HG02943 (cell line): Measurements from ENCODE around the gene CRK.
"Not testable (repeated sequence)": the region's sequence is repeated elsewhere in the genome, so short reads cannot be mapped to it uniquely, and the experiment has no call there.

ENCODE experiments used
- ATAC-seq: cut with Tn5 transposase; IDR thresholded peaks from one replicate; pipeline ENCODE4 v1.9.1; 2021; ENCODE audit warnings: mild to moderate bottlenecking, low read depth, moderate library complexity; ENCODE audit not compliant: unreplicated experiment

The CRK gene

GRCh38 chr17:1391577-1391976, 64.5 kb downstream of the CRK start:
- no peak for ATAC-seq

- no peak for ATAC-seq
These were observed 65.3 kb downstream of the CRK start for GRCh38 chr17:1390432-1391367.

DNA sequence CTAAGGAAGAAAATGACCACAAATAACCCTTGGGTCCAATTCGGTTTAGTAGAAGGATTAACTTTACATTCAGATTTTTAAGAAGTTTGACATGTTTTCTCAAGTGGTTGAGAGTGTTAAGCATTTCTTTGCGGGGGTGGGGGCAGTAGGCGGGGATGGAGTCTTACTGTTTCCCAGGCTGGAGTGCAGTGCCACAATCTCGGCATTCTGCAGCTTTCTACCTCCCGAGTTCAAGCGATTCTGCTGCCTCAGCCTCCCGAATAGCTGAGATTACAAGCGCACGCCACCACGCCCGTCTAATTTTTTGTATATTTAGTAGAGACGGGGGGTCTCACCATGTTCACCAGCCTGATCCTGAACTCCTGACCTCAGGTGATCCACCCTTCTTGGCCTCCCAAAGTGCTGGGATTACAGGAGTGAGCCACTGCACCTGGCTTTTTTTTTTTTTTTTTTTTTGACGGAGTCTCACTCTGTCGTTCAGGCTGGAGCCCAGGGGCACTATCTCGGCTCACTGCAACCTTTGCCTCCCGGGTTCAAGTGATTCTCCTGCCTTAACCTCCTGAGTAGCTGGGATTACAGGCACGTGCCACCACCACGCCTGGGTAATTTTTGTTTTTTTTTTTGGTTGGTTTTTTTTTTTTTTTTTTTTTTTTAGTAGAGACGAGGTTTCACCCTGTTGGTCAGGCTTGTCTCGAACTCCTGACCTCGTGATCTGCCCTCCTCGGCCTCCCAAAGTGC, 68.4 kb downstream of the CRK start:
- not testable (repeated sequence) for ATAC-seq

DNA sequence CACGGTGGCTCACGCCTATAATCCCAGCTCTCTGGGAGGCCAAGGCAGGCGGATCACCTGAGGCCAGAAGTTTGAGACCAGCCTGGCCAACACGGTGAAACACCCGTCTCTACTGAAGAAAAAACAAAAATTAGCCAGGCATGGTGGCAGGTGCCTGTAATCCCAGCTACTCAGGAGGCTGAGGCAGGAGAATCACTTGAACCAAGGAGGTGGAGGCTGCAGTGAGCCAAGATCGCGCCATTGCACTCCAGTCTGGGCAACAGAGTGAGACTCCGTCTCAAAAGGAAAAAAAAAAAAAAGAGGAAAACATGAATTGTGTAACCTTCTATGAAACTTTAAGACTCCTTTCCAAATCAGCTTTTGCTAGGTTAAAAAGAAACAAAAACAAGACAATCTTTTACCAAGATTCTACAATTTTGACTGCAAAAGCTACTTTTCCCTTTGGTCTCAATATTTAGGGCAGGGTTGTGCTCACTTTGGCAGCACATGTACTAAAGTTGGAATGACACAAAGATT, 69.3 kb downstream of the CRK start:
- not testable (repeated sequence) for ATAC-seq

DNA sequence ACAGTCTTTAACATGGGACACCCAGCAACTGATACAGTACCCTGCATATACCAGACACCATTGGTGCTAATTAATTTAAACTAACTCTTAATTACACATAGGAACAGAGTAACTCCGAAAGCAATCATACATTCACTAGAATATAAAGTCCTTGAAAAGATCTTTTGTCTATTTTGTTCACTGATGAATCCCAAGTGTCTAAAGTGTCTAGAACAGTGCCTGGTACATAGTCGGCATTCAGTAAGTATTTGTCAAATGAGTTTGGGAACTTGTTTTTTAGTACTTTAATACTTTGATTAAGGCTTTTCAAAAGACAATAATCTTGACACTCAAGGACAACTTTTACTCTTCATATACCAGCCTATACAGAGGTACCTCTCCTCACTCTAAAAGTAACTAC, 69.8 kb downstream of the CRK start:
- no peak for ATAC-seq

GRCh38 chr17:1385861-1386260, 70.2 kb downstream of the CRK start:
- no peak for ATAC-seq

DNA sequence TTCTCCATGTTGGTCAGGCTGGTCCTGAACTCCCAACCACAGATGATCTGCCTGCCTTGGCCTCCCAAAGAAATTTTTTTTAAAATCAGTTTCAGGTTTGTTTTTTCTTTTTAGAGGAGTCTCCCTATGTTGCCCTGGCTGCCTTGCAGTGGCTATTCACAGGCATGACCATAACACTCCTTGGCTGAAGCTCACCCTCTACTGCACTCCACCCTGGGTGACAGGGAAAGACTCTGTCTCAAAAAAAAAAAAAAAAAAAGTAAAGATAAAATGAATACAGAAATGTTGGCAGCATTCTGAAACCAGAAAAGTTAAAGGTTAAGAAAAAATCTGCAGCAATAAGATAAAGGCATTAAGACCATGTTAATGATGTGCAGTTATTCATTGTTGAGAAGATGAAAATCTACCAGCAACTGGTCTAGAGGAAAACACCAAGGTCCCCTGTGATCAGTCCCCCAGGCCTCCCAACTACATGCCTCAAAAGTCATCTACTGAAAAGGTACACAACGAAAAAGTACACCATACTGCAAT, 71.1 kb downstream of the CRK start:
- ATAC-seq = no peak

GRCh38 chr17:1379930-1380313, 76.1 kb downstream of the CRK start:
- ATAC-seq = no peak

DNA sequence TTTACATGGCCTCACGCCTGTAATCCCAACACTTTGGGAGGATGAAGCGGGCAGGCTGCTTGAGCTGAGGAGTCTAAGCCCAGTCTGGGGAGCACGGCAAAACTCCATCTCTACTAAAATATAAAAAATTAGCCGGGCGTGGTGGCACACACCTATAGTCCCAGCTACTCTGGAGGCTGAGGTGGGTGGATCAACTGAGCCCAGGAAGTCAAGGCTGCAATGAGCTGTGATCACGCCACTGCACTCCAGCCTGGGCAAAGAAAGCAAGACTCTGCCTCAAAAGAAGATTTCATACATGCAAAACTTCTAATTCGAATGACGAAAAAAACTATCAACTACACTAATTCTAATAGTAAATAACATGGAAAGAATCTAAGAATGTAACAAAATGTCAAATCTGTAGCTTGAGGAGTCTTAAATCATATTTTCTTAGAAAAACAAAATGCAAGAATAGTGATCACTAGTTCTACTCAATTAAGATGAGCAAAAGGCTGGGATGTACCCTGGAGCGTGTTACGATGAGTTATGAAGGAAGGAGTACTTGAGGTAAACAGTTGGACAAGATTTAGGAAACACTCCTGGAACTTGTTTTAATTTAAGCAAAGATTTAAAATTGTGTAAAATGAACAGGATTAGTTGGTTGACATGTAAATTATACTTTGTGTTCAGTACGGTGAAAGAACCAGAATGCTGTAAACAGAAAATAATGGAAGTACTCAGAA, 76.7 kb downstream of the CRK start:
- ATAC-seq = no peak

DNA sequence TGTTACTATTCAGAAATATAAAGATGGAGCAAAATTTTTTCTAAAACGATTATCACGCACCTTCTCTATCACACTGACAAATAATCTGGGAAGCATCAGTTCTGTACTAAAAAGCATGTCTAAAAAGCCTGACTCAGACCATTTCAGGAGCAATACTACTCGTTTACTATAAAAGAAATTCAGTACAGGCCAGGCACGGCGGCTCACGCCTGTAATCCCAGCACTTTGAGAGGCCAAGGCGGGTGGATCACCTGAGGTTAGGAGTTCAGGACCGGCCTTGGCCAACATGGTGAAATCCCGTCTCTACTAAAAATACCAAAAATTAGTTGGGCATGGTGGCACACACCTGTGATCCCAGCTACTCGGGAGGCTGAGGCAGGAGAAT, 77.6 kb downstream of the CRK start:
- not testable (repeated sequence) for ATAC-seq

DNA sequence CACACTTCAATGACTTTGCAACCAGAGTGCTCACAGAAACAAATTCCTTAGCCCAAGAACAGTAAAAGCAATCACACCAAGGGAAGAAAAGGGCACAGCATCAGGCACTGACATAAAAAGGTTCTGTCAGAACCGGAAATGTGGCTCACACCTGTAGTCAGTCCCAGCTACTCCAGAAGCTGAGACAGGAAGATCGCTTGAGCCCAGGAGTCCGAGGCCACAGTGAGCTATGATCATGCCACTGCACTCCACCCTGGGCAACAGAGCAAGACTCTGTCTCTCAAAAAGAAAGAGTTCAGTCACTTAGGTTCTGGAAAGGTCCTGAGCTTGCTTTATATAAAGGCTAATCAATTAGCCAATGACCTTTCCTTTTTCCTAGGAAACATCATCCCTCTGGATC, 78.7 kb downstream of the CRK start:
- ATAC-seq = no peak

DNA sequence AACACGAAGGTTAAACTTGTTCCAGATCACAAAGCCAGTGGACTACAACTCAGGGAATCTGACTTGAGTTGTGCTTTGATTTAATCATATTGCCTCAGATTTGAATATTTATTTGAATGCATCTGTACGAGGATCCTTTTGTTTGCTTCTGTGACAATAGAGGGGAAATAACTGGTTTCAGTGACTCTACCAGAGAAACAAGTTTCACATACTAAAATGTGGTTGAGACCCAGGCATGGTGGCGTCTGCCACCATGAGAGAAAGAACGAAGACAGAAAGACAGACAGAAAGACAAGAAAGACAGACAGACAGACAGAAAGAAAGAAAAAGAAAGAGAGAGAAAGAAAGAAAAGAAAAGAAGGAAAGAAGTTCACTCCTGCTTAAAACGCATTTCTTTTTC, 80.0 kb downstream of the CRK start:
- no peak for ATAC-seq

DNA sequence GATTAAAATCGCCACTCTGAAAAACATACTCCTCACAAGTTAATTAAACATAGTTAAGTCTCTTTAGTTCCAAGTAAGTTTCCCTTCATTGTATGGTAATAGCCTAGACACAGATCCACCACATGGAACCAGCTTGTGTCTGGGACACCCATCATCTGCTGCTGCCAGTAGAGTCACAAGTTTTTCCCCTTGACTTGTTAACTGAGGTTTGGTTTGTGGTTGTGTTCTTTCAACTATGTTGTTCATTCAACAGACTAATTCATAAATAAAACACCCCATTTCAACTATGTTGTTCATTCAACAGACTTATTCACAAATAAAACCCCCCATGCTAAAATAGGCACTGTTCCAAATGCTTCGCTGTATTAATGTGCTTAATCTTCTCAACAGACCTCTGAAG, 80.4 kb downstream of the CRK start:
- no peak for ATAC-seq

- ATAC-seq = no peak
These were observed 81.4 kb downstream of the CRK start for GRCh38 chr17:1374431-1375177.

DNA sequence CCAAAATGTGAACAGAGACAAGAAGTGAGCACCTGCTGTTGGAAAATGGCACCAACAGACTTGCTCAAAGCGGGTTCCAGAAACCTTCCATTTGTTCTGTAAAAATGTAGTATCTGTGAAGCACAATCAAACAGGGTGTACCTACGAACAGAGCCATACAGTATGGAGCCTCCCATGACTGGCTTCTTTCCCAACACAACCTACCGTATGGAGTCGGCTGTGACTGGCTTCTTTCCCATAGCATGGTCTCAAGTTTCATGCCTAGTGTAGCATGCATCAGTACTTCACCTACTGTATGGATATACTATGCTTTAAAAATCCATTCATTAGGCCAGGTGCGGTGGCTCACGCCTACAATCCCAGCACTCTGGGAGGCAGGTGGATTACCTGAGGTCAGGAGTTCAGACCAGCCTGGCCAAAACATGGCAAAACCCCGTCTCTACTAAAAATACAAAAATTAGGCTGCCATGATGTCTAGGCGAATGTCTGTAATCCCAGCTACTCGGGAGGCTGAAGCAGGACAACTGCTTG, 82.3 kb downstream of the CRK start:
- ATAC-seq = no peak

DNA sequence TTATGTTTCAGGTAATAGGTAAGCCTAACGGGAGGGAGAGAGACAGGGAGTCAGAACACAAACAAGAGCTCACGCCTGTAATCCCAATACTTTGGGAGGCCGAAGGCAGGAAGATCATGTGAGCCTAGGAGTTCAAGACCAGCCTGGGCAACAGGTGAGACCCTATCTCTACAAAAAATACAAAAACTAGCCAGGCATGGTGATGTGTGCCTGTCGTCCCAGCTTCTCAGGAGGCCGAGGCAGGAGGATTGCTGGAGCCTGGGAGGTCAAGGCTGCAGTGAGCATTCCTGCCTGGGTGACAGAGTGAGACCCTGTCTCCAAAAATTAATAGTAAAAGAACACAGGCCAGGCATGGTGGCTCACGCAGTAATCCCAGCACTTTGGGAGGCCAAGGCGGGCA, 83.4 kb downstream of the CRK start:
- no peak for ATAC-seq

GRCh38 chr17:1371893-1372590, 84.0 kb downstream of the CRK start:
- no peak for ATAC-seq
